GM12872 (cell line): ENCODE data around the gene ATP6V0E2.

Source experiments
- TF ChIP-seq, protein P1 (sequence below): IDR thresholded peaks from 3 replicates; pipeline ENCODE4 v1.5.1; 2011; ENCODE audit warnings: low read depth, mild to moderate bottlenecking, low read length, moderate library complexity; ENCODE audit not compliant: insufficient read depth

ATP6V0E2 gene

DNA sequence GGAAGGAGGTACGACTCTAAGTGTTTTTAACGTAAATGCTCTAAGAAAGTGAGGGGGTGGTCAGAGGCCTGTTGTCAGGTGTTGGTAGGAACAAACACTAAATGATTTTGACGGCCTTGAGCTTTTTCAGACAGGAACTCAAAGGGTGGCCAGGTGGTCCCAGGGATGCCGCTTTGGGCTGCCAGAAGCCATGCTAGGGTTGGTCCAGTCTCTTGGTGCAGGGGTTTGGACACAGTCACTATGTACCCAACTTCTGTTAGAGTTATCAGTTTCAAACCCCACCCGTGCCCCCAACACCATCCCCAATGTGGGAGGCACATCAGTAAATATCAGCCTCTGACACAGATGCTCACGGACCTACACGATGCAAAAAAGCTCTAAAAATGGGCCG is 9.3 kb downstream of the ATP6V0E2 start:
- TF ChIP-seq, protein P1, sequence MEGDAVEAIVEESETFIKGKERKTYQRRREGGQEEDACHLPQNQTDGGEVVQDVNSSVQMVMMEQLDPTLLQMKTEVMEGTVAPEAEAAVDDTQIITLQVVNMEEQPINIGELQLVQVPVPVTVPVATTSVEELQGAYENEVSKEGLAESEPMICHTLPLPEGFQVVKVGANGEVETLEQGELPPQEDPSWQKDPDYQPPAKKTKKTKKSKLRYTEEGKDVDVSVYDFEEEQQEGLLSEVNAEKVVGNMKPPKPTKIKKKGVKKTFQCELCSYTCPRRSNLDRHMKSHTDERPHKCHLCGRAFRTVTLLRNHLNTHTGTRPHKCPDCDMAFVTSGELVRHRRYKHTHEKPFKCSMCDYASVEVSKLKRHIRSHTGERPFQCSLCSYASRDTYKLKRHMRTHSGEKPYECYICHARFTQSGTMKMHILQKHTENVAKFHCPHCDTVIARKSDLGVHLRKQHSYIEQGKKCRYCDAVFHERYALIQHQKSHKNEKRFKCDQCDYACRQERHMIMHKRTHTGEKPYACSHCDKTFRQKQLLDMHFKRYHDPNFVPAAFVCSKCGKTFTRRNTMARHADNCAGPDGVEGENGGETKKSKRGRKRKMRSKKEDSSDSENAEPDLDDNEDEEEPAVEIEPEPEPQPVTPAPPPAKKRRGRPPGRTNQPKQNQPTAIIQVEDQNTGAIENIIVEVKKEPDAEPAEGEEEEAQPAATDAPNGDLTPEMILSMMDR: no peak

DNA sequence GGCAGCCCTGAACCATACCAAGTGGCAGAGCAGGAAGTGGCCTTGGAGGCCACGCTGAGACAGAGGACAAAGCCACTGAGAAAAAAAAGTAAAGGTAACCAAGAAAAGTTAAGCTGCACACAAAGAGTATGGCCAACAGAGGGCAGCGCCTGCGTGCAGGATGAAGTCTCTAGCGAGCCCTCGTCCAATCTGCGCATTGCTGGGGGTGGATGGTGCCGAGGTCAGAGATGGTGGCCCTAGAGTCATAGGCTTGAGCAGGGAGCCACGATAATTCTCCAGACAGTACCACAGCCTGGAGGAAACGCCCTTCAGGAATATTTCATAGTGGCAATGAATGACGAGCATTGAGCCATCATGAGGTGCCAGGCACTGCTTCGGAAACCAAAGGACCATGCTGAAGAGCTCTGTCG is 9.7 kb downstream of the ATP6V0E2 start:
- TF ChIP-seq, protein P1: peak; percentile 82

DNA sequence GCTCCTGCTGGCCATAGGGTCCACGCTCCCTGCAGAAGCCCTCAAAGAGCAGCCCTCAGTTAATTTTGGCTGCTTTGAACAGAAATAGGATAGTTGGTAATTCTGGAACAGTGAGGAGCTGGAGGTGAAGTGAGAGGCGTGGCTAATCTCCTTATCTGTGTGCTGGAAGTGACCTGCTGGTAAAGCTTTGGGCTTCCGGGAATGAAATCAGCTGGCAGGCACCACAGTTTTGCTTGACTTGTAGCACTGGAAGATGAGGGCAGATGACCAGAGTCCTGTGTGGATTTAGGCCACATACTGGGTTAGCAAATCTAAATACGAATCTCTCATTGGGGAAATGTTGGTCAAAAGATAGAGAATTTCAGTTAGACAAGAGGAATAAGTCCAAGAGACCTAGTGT is 10.2 kb downstream of the ATP6V0E2 start:
- TF ChIP-seq, protein P1: no peak

DNA sequence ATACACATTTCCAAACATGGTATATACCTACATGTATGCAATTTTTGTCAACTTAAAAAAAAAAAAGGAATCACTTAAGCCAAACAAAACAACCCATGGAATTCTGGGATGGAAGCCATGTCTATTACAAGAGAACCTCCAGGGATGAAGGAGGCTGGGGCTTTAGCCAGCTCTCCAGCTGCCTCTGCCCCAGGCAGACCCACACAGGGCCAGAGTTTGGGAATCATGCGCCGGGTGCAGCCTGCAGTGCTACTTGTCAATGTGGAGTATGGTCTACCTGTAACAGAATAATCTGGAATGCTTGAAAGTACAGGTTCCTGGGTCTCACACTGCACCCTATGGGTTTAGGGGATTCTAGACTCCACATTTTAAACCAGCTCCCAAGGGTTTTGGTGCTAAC is 10.8 kb downstream of the ATP6V0E2 start:
- TF ChIP-seq, protein P1: no peak

DNA sequence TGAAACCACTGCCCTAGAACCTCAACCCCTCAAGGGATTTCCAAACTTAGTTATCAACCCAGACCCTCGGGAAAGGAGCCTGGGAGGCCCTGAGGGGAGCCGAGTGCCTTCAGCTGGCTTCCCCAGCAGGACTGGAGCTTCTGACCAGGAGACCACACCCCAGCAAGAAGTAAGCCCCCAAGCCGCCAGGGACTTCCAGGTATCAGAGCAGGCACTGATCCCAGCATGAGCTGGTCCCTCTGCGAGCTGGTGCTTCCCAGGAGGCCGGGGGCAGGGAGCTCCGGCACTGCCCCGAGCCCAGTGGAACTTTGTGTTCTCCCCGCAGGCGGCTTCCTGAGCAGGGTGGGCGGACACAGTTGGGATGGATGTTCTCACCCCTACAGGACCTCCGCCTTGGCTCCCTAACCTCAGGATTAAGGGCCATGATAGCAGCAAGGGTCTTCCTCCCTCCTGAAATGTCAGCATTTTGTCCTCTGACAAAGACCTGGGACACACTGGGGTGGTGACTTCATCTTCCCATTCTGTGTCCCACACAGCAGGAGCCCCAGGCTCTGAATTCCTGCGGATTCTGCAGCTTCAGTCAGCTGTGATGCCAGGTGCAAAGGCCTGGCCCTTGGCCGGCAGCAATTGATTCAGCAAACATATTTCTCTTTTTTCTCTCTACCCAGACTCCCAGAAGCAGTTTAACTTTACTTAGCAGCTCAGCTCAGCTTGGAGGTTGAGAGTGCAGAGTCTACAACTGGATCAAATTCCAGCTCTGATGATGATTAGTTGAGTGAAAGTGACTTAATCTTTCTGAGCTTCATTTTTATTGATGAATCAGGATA is 11.6 kb downstream of the ATP6V0E2 start:
- TF ChIP-seq, protein P1: no peak

DNA sequence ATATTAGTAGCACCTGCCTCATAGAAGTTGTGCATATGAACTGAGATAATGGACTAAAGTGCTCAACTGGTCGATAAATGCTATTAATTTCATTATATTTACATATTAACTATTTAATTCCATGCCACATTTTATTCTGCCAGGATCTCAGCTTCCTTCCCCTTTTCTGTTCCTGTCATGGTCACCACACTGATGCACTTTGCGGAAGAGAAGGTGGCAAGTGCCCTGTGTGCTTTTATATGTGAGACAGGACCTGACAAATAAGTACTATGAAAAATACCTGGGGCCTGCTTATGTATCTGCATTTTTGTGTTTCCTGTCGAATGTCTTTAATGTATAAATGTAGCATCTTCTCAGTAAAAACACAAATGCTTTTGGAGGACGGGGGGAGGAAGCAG is 12.2 kb downstream of the ATP6V0E2 start:
- TF ChIP-seq, protein P1: no peak

DNA sequence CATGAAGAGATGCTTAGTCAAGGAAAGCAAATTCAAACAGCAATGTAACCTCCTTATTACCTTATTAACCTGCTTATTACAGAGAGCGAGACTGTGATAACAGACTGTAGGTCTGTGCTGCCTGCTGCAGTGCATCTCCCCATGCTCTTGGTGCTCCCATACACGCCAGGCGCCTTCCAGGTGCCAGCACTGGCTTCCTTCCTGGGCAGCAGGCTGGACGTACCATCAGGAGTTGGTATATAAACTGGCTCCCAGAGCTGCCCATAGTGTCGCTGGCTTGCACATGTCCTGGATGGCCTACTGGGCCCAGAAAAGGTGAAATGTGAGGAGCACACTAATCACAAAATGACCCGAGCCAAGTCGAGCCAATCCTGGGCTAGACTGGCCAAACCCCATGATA is 13.5 kb downstream of the ATP6V0E2 start:
- TF ChIP-seq, protein P1: no peak
